ENCODE measurements around the gene STOX1. TPM values are rescaled to one million over a fixed set of nuclear protein-coding genes. Genes with fewer than 3 reads are reported as not detected.
"Not testable (repeated sequence)": the region's sequence is repeated elsewhere in the genome, so short reads cannot be mapped to it uniquely, and the experiment has no call there.

STOX1 gene
- total and polyA plus RNA-seq, 2 donors = 8.5 to 10.3 TPM

DNA sequence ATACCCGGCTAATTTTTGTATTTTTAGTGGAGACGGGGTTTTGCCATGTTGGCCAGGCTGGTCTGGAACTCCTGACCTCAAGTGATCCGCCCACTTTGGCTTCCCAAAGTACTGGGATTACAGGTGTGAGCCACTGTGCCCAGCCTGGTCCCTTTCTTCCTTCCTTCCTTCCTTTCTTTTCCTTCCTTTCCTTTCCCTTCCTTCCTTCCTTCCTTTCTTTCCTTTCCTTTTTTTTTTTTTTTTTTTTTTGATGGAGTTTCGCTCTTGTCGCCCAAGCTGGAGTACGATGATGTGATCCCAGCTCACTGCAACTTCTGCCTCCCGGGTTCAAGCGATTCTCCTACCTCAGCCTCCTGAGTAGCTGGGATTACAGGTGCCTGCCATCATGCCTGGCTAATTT, 102.6 kb downstream of the STOX1 start:
- peaks cover 24 to 65% of the 10 kb centered on the region in 2 donors for H3K36me3 ChIP-seq (ENCODE audit: control insufficient read depth in 2 of 2, insufficient read depth in 2 of 2, low read length in 1 of 2)
- not testable (repeated sequence) for H3K27me3 ChIP-seq (ENCODE audit: control insufficient read depth in 2 of 2, insufficient read depth in 1 of 2, low read length in 1 of 2); H3K27ac ChIP-seq (ENCODE audit: low read depth in 1 of 2, low read length in 1 of 2); DNase-seq (ENCODE audit: low read depth in 6 of 9, low spot score in 9 of 9); H3K4me3 ChIP-seq (ENCODE audit: low read length in 2 of 2); H3K9me3 ChIP-seq (ENCODE audit: control insufficient read depth in 2 of 2, insufficient read depth in 1 of 2, low read length in 1 of 2); H3K4me1 ChIP-seq (ENCODE audit: control insufficient read depth in 2 of 2, insufficient read depth in 2 of 2, low read length in 2 of 2)
- WGBS = 98% methylated on average over 8 of the region's 8 CpGs

DNA sequence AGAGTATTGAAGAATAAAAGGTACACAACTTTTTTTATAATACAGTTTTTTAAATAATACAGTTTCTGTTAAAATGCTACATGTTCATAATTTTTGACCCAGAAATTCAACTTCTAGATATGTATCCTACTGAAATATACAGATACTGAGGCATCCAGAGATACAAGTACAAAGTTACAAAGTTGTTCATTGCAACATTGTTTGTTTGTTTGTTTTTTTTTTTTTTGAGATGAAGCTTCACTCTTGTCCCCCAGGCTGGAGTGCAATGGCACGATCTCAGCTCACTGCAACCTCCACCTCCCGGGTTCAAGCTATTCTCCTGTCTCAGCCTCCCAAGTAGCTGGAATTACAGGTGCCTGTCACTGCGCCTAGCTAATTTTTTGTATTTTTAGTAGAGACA, 105.5 kb downstream of the STOX1 start:
- peaks cover 15 to 62% of the 10 kb centered on the region in 2 donors for H3K36me3 ChIP-seq (ENCODE audit: control insufficient read depth in 2 of 2, insufficient read depth in 2 of 2, low read length in 1 of 2)
- not testable (repeated sequence) for H3K4me3 ChIP-seq (ENCODE audit: low read length in 2 of 2)
- 82% methylated on average over 3 of the region's 3 CpGs for WGBS

DNA sequence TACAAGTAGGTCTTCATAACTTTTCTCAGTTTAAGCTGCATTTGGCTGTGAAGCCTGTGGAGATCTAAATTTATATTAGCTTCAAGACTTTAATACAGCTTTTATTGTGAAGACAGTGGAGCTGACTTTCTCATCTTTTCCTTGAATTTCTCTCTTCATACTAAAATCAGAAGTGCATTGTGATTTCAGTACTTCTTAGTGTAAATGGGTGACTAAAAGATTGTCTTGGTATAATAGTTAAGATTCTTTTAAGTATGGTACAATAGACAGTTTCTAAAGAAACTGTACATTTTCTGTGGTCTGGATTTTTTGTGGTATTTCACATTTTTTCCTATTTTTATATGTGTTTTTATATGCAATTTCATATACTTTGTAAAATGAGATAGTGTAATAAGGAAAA, 107.7 kb downstream of the STOX1 start:
- no peaks in the 10 kb centered on the region for H3K27me3 ChIP-seq (ENCODE audit: control insufficient read depth in 2 of 2, insufficient read depth in 1 of 2, low read length in 1 of 2)
- DNase-seq (ENCODE audit: low read depth in 6 of 9, low spot score in 9 of 9) = no peak
- no peaks in the 10 kb centered on the region for H3K4me1 ChIP-seq (ENCODE audit: control insufficient read depth in 2 of 2, insufficient read depth in 2 of 2, low read length in 2 of 2)
- no peak overlapping the region for H3K4me3 ChIP-seq (ENCODE audit: low read length in 2 of 2)
- H3K27ac ChIP-seq (ENCODE audit: low read depth in 1 of 2, low read length in 1 of 2) = no peak overlapping the region
- H3K36me3 ChIP-seq (ENCODE audit: control insufficient read depth in 2 of 2, insufficient read depth in 2 of 2, low read length in 1 of 2) = peaks cover 18 to 65% of the 10 kb centered on the region in 2 donors
- H3K9me3 ChIP-seq (ENCODE audit: control insufficient read depth in 2 of 2, insufficient read depth in 1 of 2, low read length in 1 of 2) = no peaks in the 10 kb centered on the region

More for the DNA sequence above, 105.5 kb downstream of the STOX1 start:
- not testable (repeated sequence) for DNase-seq (ENCODE audit: low read depth in 6 of 9, low spot score in 9 of 9); H3K9me3 ChIP-seq (ENCODE audit: control insufficient read depth in 2 of 2, insufficient read depth in 1 of 2, low read length in 1 of 2); H3K27ac ChIP-seq (ENCODE audit: low read depth in 1 of 2, low read length in 1 of 2); H3K4me1 ChIP-seq (ENCODE audit: control insufficient read depth in 2 of 2, insufficient read depth in 2 of 2, low read length in 2 of 2); H3K27me3 ChIP-seq (ENCODE audit: control insufficient read depth in 2 of 2, insufficient read depth in 1 of 2, low read length in 1 of 2)

DNA sequence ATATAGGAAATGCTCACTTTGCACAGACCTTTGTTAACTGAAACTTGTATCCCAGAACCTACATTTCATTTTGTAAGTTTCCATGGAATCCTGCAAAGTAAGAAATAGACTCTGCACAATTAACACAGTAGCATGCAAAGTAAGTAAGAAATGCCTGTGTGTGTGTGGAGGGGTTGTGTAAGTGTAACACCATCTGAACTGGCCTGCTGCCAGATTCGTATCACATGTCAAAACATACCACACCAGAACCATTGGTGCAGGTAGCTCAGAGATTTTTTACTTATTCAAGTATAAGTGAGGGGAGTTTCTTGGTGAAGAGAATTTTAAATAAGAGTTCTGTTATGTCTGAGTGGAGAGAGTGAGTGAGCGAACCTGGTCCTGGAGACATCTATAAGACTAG, 110.8 kb downstream of the STOX1 start:
- no peak for DNase-seq (ENCODE audit: low read depth in 6 of 9, low spot score in 9 of 9)

DNA sequence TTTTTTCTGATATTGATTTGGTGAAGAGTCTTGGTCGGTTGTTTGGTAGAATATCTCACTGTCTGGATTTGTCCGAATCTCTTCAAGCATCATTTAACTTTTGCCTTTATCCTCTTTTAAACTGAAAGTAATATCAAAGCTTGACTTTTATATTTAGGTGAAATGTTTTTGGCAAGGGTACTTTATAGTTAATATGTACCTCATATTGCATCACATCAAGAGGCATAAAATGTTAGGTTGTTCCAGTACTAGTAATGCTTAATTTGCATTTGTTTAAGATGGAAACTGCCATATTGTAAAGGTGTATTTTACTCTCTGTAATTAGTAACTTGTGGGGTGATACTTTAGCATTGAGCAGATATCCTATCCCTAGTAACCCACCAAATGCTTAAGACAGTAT, 111.6 kb downstream of the STOX1 start:
- Histone ChIP-seq H3K9me3 (ENCODE audit: control insufficient read depth in 2 of 2, insufficient read depth in 1 of 2, low read length in 1 of 2) (no peaks in the 10 kb centered on the region), H3K4me1 (ENCODE audit: control insufficient read depth in 2 of 2, insufficient read depth in 2 of 2, low read length in 2 of 2) (no peaks in the 10 kb centered on the region), H3K27ac (ENCODE audit: low read depth in 1 of 2, low read length in 1 of 2) (no peak overlapping the region), H3K27me3 (ENCODE audit: control insufficient read depth in 2 of 2, insufficient read depth in 1 of 2, low read length in 1 of 2) (no peaks in the 10 kb centered on the region), H3K4me3 (ENCODE audit: low read length in 2 of 2) (no peak overlapping the region), H3K36me3 (ENCODE audit: control insufficient read depth in 2 of 2, insufficient read depth in 2 of 2, low read length in 1 of 2) (peaks cover 12 to 67% of the 10 kb centered on the region in 2 donors)
- DNase-seq (ENCODE audit: low read depth in 6 of 9, low spot score in 9 of 9) = no peak
- WGBS = 97% methylated on average over 2 of the region's 2 CpGs

More for the DNA sequence above, 110.8 kb downstream of the STOX1 start:
- WGBS = 97% methylated on average over 2 of the region's 2 CpGs
- Histone ChIP-seq H3K36me3 (ENCODE audit: control insufficient read depth in 2 of 2, insufficient read depth in 2 of 2, low read length in 1 of 2) (peaks cover 12 to 60% of the 10 kb centered on the region in 2 donors), H3K9me3 (ENCODE audit: control insufficient read depth in 2 of 2, insufficient read depth in 1 of 2, low read length in 1 of 2) (no peaks in the 10 kb centered on the region), H3K4me3 (ENCODE audit: low read length in 2 of 2) (no peak overlapping the region), H3K4me1 (ENCODE audit: control insufficient read depth in 2 of 2, insufficient read depth in 2 of 2, low read length in 2 of 2) (no peaks in the 10 kb centered on the region), H3K27ac (ENCODE audit: low read depth in 1 of 2, low read length in 1 of 2) (no peak overlapping the region), H3K27me3 (ENCODE audit: control insufficient read depth in 2 of 2, insufficient read depth in 1 of 2, low read length in 1 of 2) (no peaks in the 10 kb centered on the region)

DNA sequence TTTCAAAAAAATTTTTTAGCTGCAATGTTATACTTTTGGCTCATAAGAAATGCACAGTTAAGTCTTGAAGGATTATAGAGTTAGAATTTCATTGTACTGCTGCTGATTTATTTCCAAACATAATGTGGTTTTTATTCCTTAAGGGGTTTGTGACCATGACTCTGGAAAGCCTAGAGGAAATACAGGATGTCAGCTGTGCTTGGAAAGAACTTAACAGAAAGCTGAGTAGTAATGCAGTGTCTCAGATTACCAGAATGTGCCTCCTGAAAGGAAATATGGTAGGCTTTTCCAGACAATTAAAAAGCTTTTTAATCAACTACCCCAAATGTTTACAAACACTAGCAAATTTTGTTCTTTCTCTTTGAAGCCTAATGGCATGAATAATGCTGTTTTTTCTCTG, 113.6 kb downstream of the STOX1 start:
- H3K4me1 ChIP-seq (ENCODE audit: control insufficient read depth in 2 of 2, insufficient read depth in 2 of 2, low read length in 2 of 2); H3K27ac ChIP-seq (ENCODE audit: low read depth in 1 of 2, low read length in 1 of 2); H3K4me3 ChIP-seq (ENCODE audit: low read length in 2 of 2); DNase-seq (ENCODE audit: low read depth in 6 of 9, low spot score in 9 of 9); H3K27me3 ChIP-seq (ENCODE audit: control insufficient read depth in 2 of 2, insufficient read depth in 1 of 2, low read length in 1 of 2); H3K9me3 ChIP-seq (ENCODE audit: control insufficient read depth in 2 of 2, insufficient read depth in 1 of 2, low read length in 1 of 2): not testable (repeated sequence)
- H3K36me3 ChIP-seq (ENCODE audit: control insufficient read depth in 2 of 2, insufficient read depth in 2 of 2, low read length in 1 of 2) = peaks cover 12 to 59% of the 10 kb centered on the region in 2 donors

Other genes with a start within 250 kb of the STOX1 start
- gene CCAR1, start 106.3 kb upstream of the STOX1 start, total RNA-seq = 68.7 TPM
- 118 TPM for gene CCAR1, start 106.3 kb upstream of the STOX1 start, polyA plus RNA-seq
- 62.9 TPM for gene DDX50, start 73.8 kb downstream of the STOX1 start, total RNA-seq
- gene DDX50, start 73.8 kb downstream of the STOX1 start, polyA plus RNA-seq = 40.0 TPM
- gene DDX21, start 128.6 kb downstream of the STOX1 start, total RNA-seq = 61.0 TPM
- gene DDX21, start 128.6 kb downstream of the STOX1 start, polyA plus RNA-seq = 28.8 TPM
- 12.3 TPM for gene KIFBP, start 161.3 kb downstream of the STOX1 start, total RNA-seq
- 25.6 TPM for gene KIFBP, start 161.3 kb downstream of the STOX1 start, polyA plus RNA-seq